Chondrocyte (in vitro differentiated cells): ENCODE results near the gene SFR1. TPM values are rescaled to one million over a fixed set of nuclear protein-coding genes. Genes with fewer than 3 reads are reported as not detected.
A peak's percentile ranks its signal among the peaks of the same experiment; 100 is the strongest.

Source experiments
- DNase-seq: peaks from one replicate; pipeline ENCODE4 v3.0.0; 2021; ENCODE audit warnings: mixed read lengths, low spot score
- H3K27ac Mint-ChIP-seq: one replicate; pipeline ENCODE4 v1.8.0; 2021; ENCODE audit warnings: mild to moderate bottlenecking, moderate library complexity, mixed read lengths; ENCODE audit not compliant: unreplicated experiment
- H3K27me3 Mint-ChIP-seq: 2 replicates; pipeline ENCODE4 v1.8.0; 2021; ENCODE audit warnings: low read depth, mixed read lengths
- H3K36me3 Mint-ChIP-seq: 2 replicates; pipeline ENCODE4 v1.8.0; 2021; ENCODE audit warnings: low read depth, mixed read lengths
- H3K4me1 Mint-ChIP-seq: 2 replicates; pipeline ENCODE4 v1.8.0; 2021; ENCODE audit warnings: low read depth, mild to moderate bottlenecking, mixed read lengths
- H3K4me3 Mint-ChIP-seq: one replicate; pipeline ENCODE4 v1.8.0; 2021; ENCODE audit warnings: mild to moderate bottlenecking, moderate library complexity, mixed read lengths; ENCODE audit not compliant: unreplicated experiment
- H3K9me3 Mint-ChIP-seq: 2 replicates; pipeline ENCODE4 v1.8.0; 2021; ENCODE audit warnings: low read depth, mixed read lengths
- CTCF ChIP-seq: fragments of 200-600 bp; sonication (generic); IDR thresholded peaks from 2 replicates; pipeline ENCODE4 v1.5.0; 2021; ENCODE audit warnings: antibody characterized with exemption, mild to moderate bottlenecking, moderate library complexity
- total RNA-seq: library from RNA; stranded (reverse); gene quantifications from 3 replicates; pipeline ENCODE4 v1.2.1, GENCODE V29; 2021

Gene SFR1
- total RNA-seq, 1 donor from 2014 or later = 4.6 TPM

- H3K27me3 Mint-ChIP-seq = no peaks in the 10 kb centered on the region
- no peak overlapping the region for H3K4me3 Mint-ChIP-seq
- DNase-seq = no peak
- H3K4me1 Mint-ChIP-seq = no peaks in the 10 kb centered on the region
- H3K9me3 Mint-ChIP-seq = no peaks in the 10 kb centered on the region
- no peak for TF ChIP-seq CTCF
- no peak overlapping the region for H3K27ac Mint-ChIP-seq
- no peaks in the 10 kb centered on the region for H3K36me3 Mint-ChIP-seq
Measured at GRCh38 chr10:104077663-104078151, 44.3 kb upstream of the SFR1 start.

- Mint-ChIP-seq H3K4me1 (no peaks in the 10 kb centered on the region), H3K36me3 (no peaks in the 10 kb centered on the region), H3K27ac (no peak overlapping the region), H3K9me3 (no peaks in the 10 kb centered on the region), H3K27me3 (no peaks in the 10 kb centered on the region), H3K4me3 (no peak overlapping the region)
- peak; percentile 45 for TF ChIP-seq CTCF
- DNase-seq = no peak
Measured at GRCh38 chr10:104080762-104081161, 41.2 kb upstream of the SFR1 start.

- H3K27ac Mint-ChIP-seq = no peak overlapping the region
- no peak for TF ChIP-seq CTCF
- no peaks in the 10 kb centered on the region for H3K4me1 Mint-ChIP-seq
- H3K9me3 Mint-ChIP-seq = no peaks in the 10 kb centered on the region
- no peaks in the 10 kb centered on the region for H3K36me3 Mint-ChIP-seq
- H3K27me3 Mint-ChIP-seq = no peaks in the 10 kb centered on the region
- H3K4me3 Mint-ChIP-seq = no peak overlapping the region
- DNase-seq = no peak
Measured at GRCh38 chr10:104081998-104082397, 40.0 kb upstream of the SFR1 start.

GRCh38 chr10:104084482-104085142 lies 37.4 kb upstream of the SFR1 start:
- DNase-seq = no peak
- Mint-ChIP-seq H3K27ac (no peak overlapping the region), H3K4me1 (no peaks in the 10 kb centered on the region), H3K4me3 (no peak overlapping the region), H3K9me3 (no peaks in the 10 kb centered on the region), H3K36me3 (no peaks in the 10 kb centered on the region), H3K27me3 (no peaks in the 10 kb centered on the region)
- no peak for TF ChIP-seq CTCF

GRCh38 chr10:104085801-104086400 lies 36.1 kb upstream of the SFR1 start, which contains the start of gene COL17A1:
COL17A1 (minus strand) TSS chr10:104085880; CDS start chr10:104080673, 5,207 bp downstream.
- H3K36me3 Mint-ChIP-seq = no peaks in the 10 kb centered on the region
- H3K4me3 Mint-ChIP-seq = no peak within 1 kb of the TSS

More at GRCh38 chr10:104085801-104086400, 36.1 kb upstream of the SFR1 start, which contains the start of gene COL17A1:
- Mint-ChIP-seq H3K4me1 (no peaks in the 10 kb centered on the region), H3K27me3 (no peaks in the 10 kb centered on the region), H3K27ac (no peak within 1 kb of the TSS), H3K9me3 (no peaks in the 10 kb centered on the region)
- TF ChIP-seq CTCF = no peak
- no peak for DNase-seq
